Right lobe of liver (tissue), 6 donors: Measurements from ENCODE around the gene MNT. TPM values are rescaled to one million over a fixed set of nuclear protein-coding genes. Genes with fewer than 3 reads are reported as not detected.

Source experiments
- ATAC-seq, 4 donors: fragments of 200-7000 bp; cut with Tn5 transposase; one replicate each; pipeline ENCODE4 v1.9.1; 2020; ENCODE audit warnings: mild to moderate bottlenecking in 4 of 4, moderate library complexity in 4 of 4
- DNase-seq, 3 donors: peaks; one replicate each; pipeline ENCODE4 v3.0.0-alpha.2; 2020
- H3K27ac ChIP-seq, 3 donors: fragments of 200-600 bp; one replicate each; pipeline ENCODE4 v1.8.0; 2022
- H3K27me3 ChIP-seq, 2 donors: fragments of 200-600 bp; one replicate each; pipeline ENCODE4 v1.8.0; 2022
- H3K36me3 ChIP-seq, 4 donors: fragments of 200-600 bp; sonication (generic) in 1 of 4; one replicate each; pipeline versions ENCODE4 v1.5.1 to v1.8.0; 2017 to 2022; ENCODE audit warnings: control low read depth in 1 of 4
- H3K4me1 ChIP-seq, 4 donors: fragments of 200-600 bp; sonication (generic) in 1 of 4; one replicate each; pipeline versions ENCODE4 v1.5.1 to v1.8.0; 2017 to 2022; ENCODE audit warnings: control low read depth in 1 of 4
- H3K4me3 ChIP-seq, 3 donors: fragments of 200-600 bp; one replicate each; pipeline ENCODE4 v1.8.0; 2022
- H3K9me3 ChIP-seq, 4 donors: fragments of 200-600 bp; sonication (generic) in 1 of 4; one replicate each; pipeline versions ENCODE4 v1.5.1 to v1.8.0; 2017 to 2022; ENCODE audit warnings: control low read depth in 1 of 4
- POLR2A ChIP-seq: fragments of 450-650 bp; IDR thresholded peaks from one replicate; pipeline ENCODE4 v1.6.1; 2017; ENCODE audit warnings: antibody characterized with exemption, mild to moderate bottlenecking
- WGBS: methylation state at CpG from one replicate; pipeline ENCODE4 v1.1.6; 2018; ENCODE audit warnings: low coverage, low lambda C conversion rate; ENCODE audit not compliant: insufficient coverage; ENCODE audit errors: missing lambda C conversion rate; 5-methylcytosine and 5-hydroxymethylcytosine counted together
- intact Hi-C, 2 donors: fragments of 100-400 bp; cut with DNase I; formaldehyde crosslinking; loops; one replicate each; pipeline versions ENCODE4 v1.11.2 to v1.14.1; 2022
- total RNA-seq, 6 experiments: library from RNA; depleted of rRNA in 2 of 6; stranded (reverse); fragments of >200 nt in 2 of 6; fragmentation: NEBNext Ultra II Directional in 3 of 6; extraction: Animal tissue kit (Norgen Biotek cat#: 25700) in 3 of 6; gene quantifications; one replicate each; pipeline versions ENCODE4 v1.1.0 to v1.2.4, GENCODE V29; 2016 to 2023
- TF ChIP-seq, protein P1 (sequence below), 4 donors: fragments of 200-600 bp in 3 of 4; fragments of 450-650 bp in 1 of 4; IDR thresholded peaks; one replicate each; pipeline versions ENCODE4 v1.5.1 to v1.8.0; 2016 to 2022; ENCODE audit warnings: antibody characterized with exemption in 4 of 4, mild to moderate bottlenecking in 2 of 4
- donor health status: DM: no; HTN: yes; CAD: no.
- donor health status: DM: no; HTN: no; CAD: no.
- donor health status: DM: no; HTN: no; CAD: no.
- donor health status: DM: no; HTN: yes; CAD: no.
- donor health status: DM: no; HTN: yes; CAD: no.

Gene MNT
- total RNA-seq, 6 experiments from 2014 or later: 3.3 to 12.6 (median 7.0) TPM

GRCh38 chr17:2414446-2415064, 13.7 kb upstream of the MNT start:
- ATAC-seq: no peak
- Histone ChIP-seq H3K27me3 (no peaks in the 10 kb centered on the region), H3K9me3 (no peaks in the 10 kb centered on the region), H3K4me1 (no peaks in the 10 kb centered on the region), H3K27ac (no peak overlapping the region), H3K4me3 (no peak overlapping the region), H3K36me3 (peaks cover 0 to 8% (median 0%) of the 10 kb centered on the region in 4 donors)
- TF ChIP-seq, protein P1, sequence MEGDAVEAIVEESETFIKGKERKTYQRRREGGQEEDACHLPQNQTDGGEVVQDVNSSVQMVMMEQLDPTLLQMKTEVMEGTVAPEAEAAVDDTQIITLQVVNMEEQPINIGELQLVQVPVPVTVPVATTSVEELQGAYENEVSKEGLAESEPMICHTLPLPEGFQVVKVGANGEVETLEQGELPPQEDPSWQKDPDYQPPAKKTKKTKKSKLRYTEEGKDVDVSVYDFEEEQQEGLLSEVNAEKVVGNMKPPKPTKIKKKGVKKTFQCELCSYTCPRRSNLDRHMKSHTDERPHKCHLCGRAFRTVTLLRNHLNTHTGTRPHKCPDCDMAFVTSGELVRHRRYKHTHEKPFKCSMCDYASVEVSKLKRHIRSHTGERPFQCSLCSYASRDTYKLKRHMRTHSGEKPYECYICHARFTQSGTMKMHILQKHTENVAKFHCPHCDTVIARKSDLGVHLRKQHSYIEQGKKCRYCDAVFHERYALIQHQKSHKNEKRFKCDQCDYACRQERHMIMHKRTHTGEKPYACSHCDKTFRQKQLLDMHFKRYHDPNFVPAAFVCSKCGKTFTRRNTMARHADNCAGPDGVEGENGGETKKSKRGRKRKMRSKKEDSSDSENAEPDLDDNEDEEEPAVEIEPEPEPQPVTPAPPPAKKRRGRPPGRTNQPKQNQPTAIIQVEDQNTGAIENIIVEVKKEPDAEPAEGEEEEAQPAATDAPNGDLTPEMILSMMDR (IDR thresholded peaks at IDR 0.05): no peak
- TF ChIP-seq POLR2A: no peak
- intact Hi-C loops: loop anchor here in 1 of 2 donors (5.0 kb wide), 1 partner anchor 32 kb away; no protein-coding TSS in a partner anchor
- DNase-seq: no peak
- 82% methylated on average over 7 of the region's 22 CpGs for WGBS

GRCh38 chr17:2412561-2413021, 11.7 kb upstream of the MNT start:
- H3K4me3 ChIP-seq: no peak overlapping the region
- H3K27me3 ChIP-seq: no peaks in the 10 kb centered on the region
- peaks cover 0 to 3% (median 0%) of the 10 kb centered on the region in 4 donors for H3K36me3 ChIP-seq
- ATAC-seq: peak in 2 of 4 donors; percentile 14 to 17
- 60% methylated on average over 1 of the region's 2 CpGs for WGBS
- H3K9me3 ChIP-seq: no peaks in the 10 kb centered on the region
- H3K27ac ChIP-seq: no peak overlapping the region
- DNase-seq: no peak
- TF ChIP-seq POLR2A: no peak
- TF ChIP-seq, protein P1 (IDR thresholded peaks at IDR 0.05): no peak
- H3K4me1 ChIP-seq: no peaks in the 10 kb centered on the region
- intact Hi-C loops: no loop called here

- no peak overlapping the region for H3K4me3 ChIP-seq
- H3K4me1 ChIP-seq: no peaks in the 10 kb centered on the region
- WGBS: 95% methylated on average over 7 of the region's 7 CpGs
- DNase-seq (no peak), ATAC-seq (no peak)
- H3K36me3 ChIP-seq: peaks cover 0 to 3% (median 0%) of the 10 kb centered on the region in 4 donors
- no peak overlapping the region for H3K27ac ChIP-seq
- no peaks in the 10 kb centered on the region for H3K9me3 ChIP-seq
- H3K27me3 ChIP-seq: no peaks in the 10 kb centered on the region
- intact Hi-C loops: no loop called here
- no peak for TF ChIP-seq POLR2A
- TF ChIP-seq, protein P1 (IDR thresholded peaks at IDR 0.05): no peak
Observed at GRCh38 chr17:2410951-2411350, 10.1 kb upstream of the MNT start.

GRCh38 chr17:2406903-2407790, 6.3 kb upstream of the MNT start:
- DNase-seq: peak in 1 of 3 donors; percentile 45
- H3K36me3 ChIP-seq: no peaks in the 10 kb centered on the region
- ATAC-seq: peak; percentile 13 to 57 (median 34)
- intact Hi-C loops: no loop called here
- no peaks in the 10 kb centered on the region for H3K27me3 ChIP-seq
- TF ChIP-seq POLR2A: no peak
- TF ChIP-seq, protein P1 (IDR thresholded peaks at IDR 0.05): no peak
- no peaks in the 10 kb centered on the region for H3K9me3 ChIP-seq
- peaks cover 0 to 14% (median 7%) of the 10 kb centered on the region in 4 donors for H3K4me1 ChIP-seq
- 78% methylated on average over 9 of the region's 15 CpGs for WGBS
- peak overlapping the region in 2 of 3 donors; percentile 34 to 37 for H3K27ac ChIP-seq
- H3K4me3 ChIP-seq: no peak overlapping the region
